ENCODE results near the gene ASRGL1.

DNA sequence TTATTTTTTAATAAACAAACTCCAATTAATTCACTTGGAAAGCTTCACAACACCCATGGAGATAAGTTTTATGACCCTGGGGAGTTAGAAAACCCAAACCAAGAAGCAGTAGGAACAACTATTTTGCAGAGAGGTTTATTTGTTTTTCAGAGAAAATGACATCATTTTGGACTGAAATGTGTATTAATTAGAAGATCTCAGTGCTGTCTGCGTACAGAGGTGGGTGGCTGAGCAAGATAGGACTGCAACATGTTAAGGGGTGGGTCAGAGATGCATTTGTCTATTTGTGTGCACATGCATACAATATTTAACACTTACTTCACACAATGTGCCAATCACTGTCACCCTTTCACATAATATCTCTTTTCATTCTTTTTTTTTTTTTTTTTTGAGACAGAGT, 82.7 kb downstream of the ASRGL1 start:
- TF ChIP-seq CTCF (IDR thresholded peaks at IDR 0.05) (no peak), POLR2A (IDR thresholded peaks at IDR 0.05) (no peak), EP300 (IDR thresholded peaks at IDR 0.05) (no peak)

Measured in gastroesophageal sphincter (tissue), 3 donors.